ENCODE results near the gene TCEAL5. TPM values are rescaled to one million over a fixed set of nuclear protein-coding genes. Genes with fewer than 3 reads are reported as not detected.
"Not testable (repeated sequence)": the region's sequence is repeated elsewhere in the genome, so short reads cannot be mapped to it uniquely, and the experiment has no call there.

The TCEAL5 gene
- total and polyA plus RNA-seq, 7 donors = 0.41 to 1.8 (median 1.3) TPM; not detected in 3

DNA sequence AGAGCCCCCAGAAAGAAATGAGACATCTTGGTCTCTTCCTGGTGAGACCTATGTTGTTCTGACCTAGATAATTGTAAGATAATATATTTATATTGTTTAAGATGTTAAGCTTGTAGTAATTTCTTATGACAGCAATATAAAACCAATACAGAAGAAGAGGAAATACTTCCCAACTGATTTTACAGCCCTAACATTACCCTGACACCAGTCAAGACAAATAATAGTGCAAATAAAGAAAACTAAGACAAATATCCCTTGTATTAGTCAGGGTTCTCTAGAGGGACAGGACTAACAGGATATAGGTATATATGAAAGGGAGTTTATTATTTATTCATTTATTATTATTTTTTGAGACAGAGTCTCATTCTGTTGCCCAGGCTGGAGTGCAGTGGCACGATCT lies 40.3 kb downstream of the TCEAL5 start:
- no peaks in the 10 kb centered on the region for H3K36me3 ChIP-seq
- no peak for DNase-seq
- no peaks in the 10 kb centered on the region for H3K9me3 ChIP-seq
- no peaks in the 10 kb centered on the region for H3K27me3 ChIP-seq
- H3K4me1 ChIP-seq = no peaks in the 10 kb centered on the region
- no peak overlapping the region for H3K27ac ChIP-seq
- TF ChIP-seq, protein P1, sequence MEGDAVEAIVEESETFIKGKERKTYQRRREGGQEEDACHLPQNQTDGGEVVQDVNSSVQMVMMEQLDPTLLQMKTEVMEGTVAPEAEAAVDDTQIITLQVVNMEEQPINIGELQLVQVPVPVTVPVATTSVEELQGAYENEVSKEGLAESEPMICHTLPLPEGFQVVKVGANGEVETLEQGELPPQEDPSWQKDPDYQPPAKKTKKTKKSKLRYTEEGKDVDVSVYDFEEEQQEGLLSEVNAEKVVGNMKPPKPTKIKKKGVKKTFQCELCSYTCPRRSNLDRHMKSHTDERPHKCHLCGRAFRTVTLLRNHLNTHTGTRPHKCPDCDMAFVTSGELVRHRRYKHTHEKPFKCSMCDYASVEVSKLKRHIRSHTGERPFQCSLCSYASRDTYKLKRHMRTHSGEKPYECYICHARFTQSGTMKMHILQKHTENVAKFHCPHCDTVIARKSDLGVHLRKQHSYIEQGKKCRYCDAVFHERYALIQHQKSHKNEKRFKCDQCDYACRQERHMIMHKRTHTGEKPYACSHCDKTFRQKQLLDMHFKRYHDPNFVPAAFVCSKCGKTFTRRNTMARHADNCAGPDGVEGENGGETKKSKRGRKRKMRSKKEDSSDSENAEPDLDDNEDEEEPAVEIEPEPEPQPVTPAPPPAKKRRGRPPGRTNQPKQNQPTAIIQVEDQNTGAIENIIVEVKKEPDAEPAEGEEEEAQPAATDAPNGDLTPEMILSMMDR (IDR thresholded peaks at IDR 0.05) = no peak
- no peak for TF ChIP-seq POLR2AphosphoS5 (IDR thresholded peaks at IDR 0.05)
- TF ChIP-seq POLR2A (IDR thresholded peaks at IDR 0.05) = no peak
- TF ChIP-seq EP300 (IDR thresholded peaks at IDR 0.05) = no peak
- H3K4me3 ChIP-seq = no peak overlapping the region
- intact Hi-C loops (cut with DNase I) = no loop called here
- WGBS, 2 donors = 89% methylated on average over 1 of the region's 1 CpG

DNA sequence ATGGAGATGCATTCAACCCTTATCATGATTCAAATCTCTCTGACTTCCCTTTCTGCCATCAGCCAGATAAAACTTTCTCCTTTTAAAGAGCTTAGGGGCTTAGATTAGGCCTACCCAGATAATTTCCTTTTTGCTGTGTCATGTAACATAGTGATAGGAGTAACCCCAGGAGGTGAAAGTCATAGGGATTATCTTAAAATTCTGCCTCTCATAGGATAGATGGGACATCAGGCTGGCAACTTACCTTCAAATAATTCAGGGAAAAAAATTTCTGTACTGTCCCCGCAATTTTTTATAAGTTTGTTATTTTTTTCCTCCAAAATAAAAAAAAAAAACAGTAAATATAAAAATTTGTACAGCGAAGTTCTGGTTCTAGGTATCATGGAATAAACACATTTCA lies 40.9 kb downstream of the TCEAL5 start:
- 42 to 91% methylated on average over 2 of the region's 2 CpGs for WGBS, 2 donors

DNA sequence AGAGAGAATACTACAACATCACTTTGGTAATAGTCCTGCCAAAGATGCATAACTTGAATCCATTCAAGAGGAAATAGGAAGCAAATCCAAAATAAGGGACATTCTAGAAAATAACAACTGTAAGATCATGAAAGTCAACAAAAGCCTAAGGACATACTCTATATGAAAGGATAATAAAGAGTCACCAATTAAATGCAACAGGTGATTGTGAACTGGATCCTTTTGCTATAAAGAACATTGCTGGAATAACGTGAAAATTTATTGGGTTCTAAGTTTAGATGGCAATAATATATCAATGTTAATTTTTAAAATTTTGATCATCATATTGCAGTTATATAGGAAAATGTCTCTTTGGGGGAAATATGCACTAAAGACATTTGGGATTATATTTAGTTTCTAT lies 41.7 kb downstream of the TCEAL5 start:
- no peaks in the 10 kb centered on the region for H3K27me3 ChIP-seq
- H3K27ac ChIP-seq = no peak overlapping the region
- H3K4me1 ChIP-seq = no peaks in the 10 kb centered on the region
- WGBS, 2 donors = 61 to 75% methylated on average over 1 of the region's 1 CpG
- H3K36me3 ChIP-seq = no peaks in the 10 kb centered on the region
- H3K9me3 ChIP-seq = no peaks in the 10 kb centered on the region
- no peak for DNase-seq
- H3K4me3 ChIP-seq = no peak overlapping the region
- intact Hi-C loops (cut with DNase I) = no loop called here
- TF ChIP-seq, protein P1 (IDR thresholded peaks at IDR 0.05) = no peak

More for the DNA sequence above, 40.9 kb downstream of the TCEAL5 start:
- H3K4me1 ChIP-seq; H3K36me3 ChIP-seq; DNase-seq; intact Hi-C loops (cut with DNase I); H3K27ac ChIP-seq; H3K27me3 ChIP-seq; H3K9me3 ChIP-seq; H3K4me3 ChIP-seq: not testable (repeated sequence)

DNA sequence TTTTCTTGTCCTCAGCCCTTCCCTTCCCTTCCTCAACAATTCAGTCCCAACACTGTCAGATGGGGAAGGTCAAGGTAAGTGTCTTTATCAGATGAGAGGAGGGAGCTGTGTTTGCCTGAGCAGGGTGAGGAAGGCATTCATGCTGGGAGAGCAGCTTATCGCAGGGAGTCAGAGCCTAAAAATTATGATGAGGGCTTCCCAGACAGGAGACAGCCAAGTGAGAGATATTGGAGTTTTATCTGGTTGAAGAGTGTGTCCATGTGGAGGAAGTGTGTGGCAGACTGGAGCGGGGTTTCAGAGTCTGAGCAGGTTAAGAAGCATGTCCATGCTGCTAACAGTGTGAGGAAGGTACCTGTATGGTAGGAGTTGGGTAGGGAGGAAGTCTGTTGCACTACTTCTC lies 43.3 kb downstream of the TCEAL5 start:
- intact Hi-C loops (cut with DNase I) = no loop called here
- Histone ChIP-seq H3K9me3 (no peaks in the 10 kb centered on the region), H3K4me3 (no peak overlapping the region), H3K4me1 (no peaks in the 10 kb centered on the region), H3K27ac (no peak overlapping the region), H3K27me3 (no peaks in the 10 kb centered on the region), H3K36me3 (no peaks in the 10 kb centered on the region)
- 36 to 76% methylated on average over 2 of the region's 2 CpGs for whole genome bisulfite sequencing, 2 donors
- no peak for TF ChIP-seq POLR2A (IDR thresholded peaks at IDR 0.05)
- no peak for TF ChIP-seq POLR2AphosphoS5 (IDR thresholded peaks at IDR 0.05)
- TF ChIP-seq, protein P1 (IDR thresholded peaks at IDR 0.05) = no peak
- TF ChIP-seq EP300 (IDR thresholded peaks at IDR 0.05) = no peak
- DNase-seq = no peak

DNA sequence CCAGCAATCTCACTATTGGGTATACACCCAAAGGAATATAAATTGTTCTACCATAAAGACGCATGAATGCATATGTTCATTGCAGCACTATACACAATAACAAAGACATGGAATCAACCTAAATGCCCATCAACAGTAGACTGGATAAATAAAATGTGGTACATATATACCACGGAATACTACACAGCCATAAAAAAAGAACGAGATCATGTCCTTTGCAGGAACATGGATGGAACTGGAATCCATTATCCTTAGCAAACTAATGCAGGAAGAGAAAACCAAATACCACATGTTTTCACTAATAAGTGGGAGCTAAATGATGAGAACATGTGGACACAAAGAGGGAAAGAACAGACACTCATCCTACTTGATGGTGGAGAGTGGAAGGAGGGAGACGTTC lies 50.6 kb downstream of the TCEAL5 start:
- H3K4me3 ChIP-seq; H3K36me3 ChIP-seq; H3K4me1 ChIP-seq; DNase-seq; H3K27me3 ChIP-seq; intact Hi-C loops (cut with DNase I); H3K27ac ChIP-seq; H3K9me3 ChIP-seq: not testable (repeated sequence)
- WGBS, 2 donors = 93 to 95% methylated on average over 4 of the region's 4 CpGs

Other genes starting within 250 kb of the TCEAL5 start
- gene BEX1, start 212.6 kb downstream of the TCEAL5 start, total RNA-seq = 10 to 100 TPM in 1 of 4 donors, 1 to 10 TPM in 3; 6.9 to 13.9 (median 9.1) TPM
- gene BEX1, start 212.6 kb downstream of the TCEAL5 start, polyA plus RNA-seq = 1 to 10 TPM in 2 of 3 donors, not detected in 1; 3.6 to 6.9 TPM
- 1 to 10 TPM in 1 of 4 donors, under 1 TPM in 1, not detected in 2; 0.36 to 1.2 TPM for gene NXF3, start 183.6 kb downstream of the TCEAL5 start, total RNA-seq
- under 1 TPM in 1 of 3 donors, not detected in 2; 0.15 TPM for gene NXF3, start 183.6 kb downstream of the TCEAL5 start, polyA plus RNA-seq
- 10 to 100 TPM; 45.5 to 86.6 (median 56.9) TPM for gene BEX4, start 61.6 kb downstream of the TCEAL5 start, total RNA-seq
- gene BEX4, start 61.6 kb downstream of the TCEAL5 start, polyA plus RNA-seq = 10 to 100 TPM; 31.5 to 45.6 (median 34.7) TPM
- gene TCEAL8, start 21.6 kb downstream of the TCEAL5 start, total RNA-seq = 10 to 100 TPM; 69.1 to 94.1 (median 85.8) TPM
- 100 to 1,000 TPM in 2 of 3 donors, 10 to 100 TPM in 1; 49.3 to 113 (median 103) TPM for gene TCEAL8, start 21.6 kb downstream of the TCEAL5 start, polyA plus RNA-seq
- 10 to 100 TPM in 3 of 4 donors, 1 to 10 TPM in 1; 2.2 to 24.6 (median 11.2) TPM for gene BEX2, start 34.2 kb upstream of the TCEAL5 start, total RNA-seq
- 10 to 100 TPM; 10.2 to 28.5 (median 16.8) TPM for gene BEX2, start 34.2 kb upstream of the TCEAL5 start, polyA plus RNA-seq
- gene TCEAL7, start 53.5 kb upstream of the TCEAL5 start, total RNA-seq = 10 to 100 TPM; 19.7 to 35.2 (median 32.4) TPM
- 1 to 10 TPM; 1.8 to 7.2 (median 5.1) TPM for gene TCEAL7, start 53.5 kb upstream of the TCEAL5 start, polyA plus RNA-seq
- gene TCEAL9, start 79.8 kb upstream of the TCEAL5 start, total RNA-seq = 10 to 100 TPM; 58.9 to 81.1 (median 74.9) TPM
- gene TCEAL9, start 79.8 kb upstream of the TCEAL5 start, polyA plus RNA-seq = 10 to 100 TPM; 52.4 to 93.7 (median 92.9) TPM
- 100 to 1,000 TPM; 125 to 150 (median 135) TPM for gene BEX3, start 99.8 kb upstream of the TCEAL5 start, total RNA-seq
- gene BEX3, start 99.8 kb upstream of the TCEAL5 start, polyA plus RNA-seq = 10 to 100 TPM; 39.1 to 77.5 (median 62.6) TPM
- 1 to 10 TPM in 1 of 4 donors, under 1 TPM in 3; 0.66 to 1.7 (median 0.83) TPM for gene RAB40A, start 242.7 kb upstream of the TCEAL5 start, total RNA-seq
- under 1 TPM in 1 of 3 donors, not detected in 2; 0.12 TPM for gene RAB40A, start 242.7 kb upstream of the TCEAL5 start, polyA plus RNA-seq

Measured in sigmoid colon (tissue), 7 donors.